Stomach (tissue), 9 donors: ENCODE data around the gene NLGN1. TPM values are rescaled to one million over a fixed set of nuclear protein-coding genes. Genes with fewer than 3 reads are reported as not detected.
A peak's percentile ranks its signal among the peaks of the same experiment; 100 is the strongest.

Experiments used
- DNase-seq, 2 donors: peaks; one replicate each; pipeline versions ENCODE4 v3.0.0 to v3.0.0-alpha.2; 2013 to 2019
- H3K27ac ChIP-seq, 5 donors: fragments of 200-600 bp in 4 of 5; sonication (generic) in 4 of 5; one replicate each; pipeline ENCODE4 v1.5.1; 2013 to 2019; ENCODE audit warnings: mild to moderate bottlenecking in 1 of 5, moderate library complexity in 1 of 5
- H3K27me3 ChIP-seq, 3 donors: fragments of 200-600 bp; sonication (generic); one replicate each; pipeline ENCODE4 v1.5.1; 2017 to 2019; ENCODE audit warnings: mixed run types in 1 of 3
- H3K36me3 ChIP-seq, 4 donors: fragments of 200-600 bp; sonication (generic); 1 replicate in 3 of 4; 2 replicates in 1 of 4; pipeline ENCODE4 v1.5.1; 2016 to 2019
- H3K4me1 ChIP-seq, 4 donors: fragments of 200-600 bp; sonication (generic); one replicate each; pipeline ENCODE4 v1.5.1; 2016 to 2019
- H3K4me3 ChIP-seq, 4 donors: fragments of 200-600 bp; sonication (generic) in 3 of 4; one replicate each; pipeline ENCODE4 v1.5.1; 2016 to 2019; ENCODE audit warnings: mild to moderate bottlenecking in 1 of 4
- H3K9me3 ChIP-seq, 4 donors: fragments of 200-600 bp; sonication (generic); one replicate each; pipeline ENCODE4 v1.5.1; 2016 to 2019
- CTCF ChIP-seq, 7 experiments: fragments of 450-650 bp in 4 of 7; fragments of 200-600 bp in 3 of 7; sonication (generic) in 3 of 7; IDR thresholded peaks; one replicate each; pipeline ENCODE4 v1.5.1; 2016 to 2019; ENCODE audit warnings: antibody characterized with exemption in 7 of 7, control low read depth in 2 of 7, mild to moderate bottlenecking in 1 of 7
- EP300 ChIP-seq: sonication (generic); formaldehyde crosslinking; IDR thresholded peaks from one replicate; pipeline ENCODE4 v1.6.1; 2017; ENCODE audit warnings: antibody characterized with exemption
- POLR2A ChIP-seq, 4 donors: fragments of 450-650 bp; IDR thresholded peaks; one replicate each; pipeline ENCODE4 v1.6.1; 2016; ENCODE audit warnings: antibody characterized with exemption in 4 of 4, control low read depth in 2 of 4, mild to moderate bottlenecking in 1 of 4, moderate library complexity in 1 of 4
- POLR2AphosphoS5 ChIP-seq, 3 donors: sonication (generic); formaldehyde crosslinking; IDR thresholded peaks; one replicate each; pipeline ENCODE4 v1.6.1; 2016; ENCODE audit warnings: antibody characterized with exemption in 3 of 3
- WGBS, 5 donors: extraction: QIAGEN DNeasy Blood & Tissue Kit in 3 of 5; methylation state at CpG; one replicate each; pipeline versions ENCODE4 v1.1.5 to v1.1.7; 2013 to 2018; 5-methylcytosine and 5-hydroxymethylcytosine counted together
- intact Hi-C: fragments of 100-400 bp; cut with DNase I; formaldehyde crosslinking; loops from one replicate; pipeline ENCODE4 v1.15.1; 2023; ENCODE audit warnings: low total_unique reads
- polyA plus RNA-seq, 3 donors: library from polyadenylated mRNA; stranded (reverse); fragments of 200-250 nt; gene quantifications; one replicate each; pipeline ENCODE4 v1.2.3, GENCODE V29; 2013
- total RNA-seq, 5 donors: library from RNA; depleted of rRNA; stranded (reverse); fragments of >200 nt; gene quantifications; one replicate each; pipeline versions ENCODE4 v1.1.0 to v1.2.3, GENCODE V29; 2014 to 2016
- donor health status: healthy with polysubstance abuse.
- donor health status: Bipolar disorder and iron deficiency.
- donor health status: healthy.

Gene NLGN1
- total and polyA plus RNA-seq, 8 donors, result 0.15 to 45.2 (median 4.8) TPM; not detected in 1

- no peaks in the 10 kb centered on the region for H3K4me1 ChIP-seq
- TF ChIP-seq POLR2AphosphoS5 (IDR thresholded peaks at IDR 0.05) (no peak), CTCF (IDR thresholded peaks at IDR 0.05) (no peak), EP300 (no peak)
- no peak for DNase-seq
- no peak overlapping the region for H3K27ac ChIP-seq
- H3K9me3 ChIP-seq, result no peaks in the 10 kb centered on the region
- intact Hi-C loops, result no loop called here
- H3K36me3 ChIP-seq, result no peaks in the 10 kb centered on the region
- WGBS, 5 donors, result 68 to 76% (median 73%) methylated on average over 4 of the region's 4 CpGs
- H3K27me3 ChIP-seq, result no peaks in the 10 kb centered on the region
- H3K4me3 ChIP-seq, result no peak overlapping the region
Measured at GRCh38 chr3:173709026-173709425, 311.5 kb downstream of the NLGN1 start.

GRCh38 chr3:173711619-173712018 lies 314.1 kb downstream of the NLGN1 start:
- no peak overlapping the region for H3K27ac ChIP-seq
- 25 to 53% (median 34%) methylated on average over 5 of the region's 5 CpGs for WGBS, 5 donors
- intact Hi-C loops, result no loop called here
- no peaks in the 10 kb centered on the region for H3K27me3 ChIP-seq
- peak in 1 of 2 donors; percentile 35 for DNase-seq
- no peaks in the 10 kb centered on the region for H3K4me1 ChIP-seq
- H3K9me3 ChIP-seq, result no peaks in the 10 kb centered on the region
- no peaks in the 10 kb centered on the region for H3K36me3 ChIP-seq
- no peak for TF ChIP-seq CTCF (IDR thresholded peaks at IDR 0.05)
- TF ChIP-seq POLR2AphosphoS5 (IDR thresholded peaks at IDR 0.05), result peak in 2 of 3 donors; percentile 38 to 57
- no peak for TF ChIP-seq POLR2A (IDR thresholded peaks at IDR 0.05)
- no peak for TF ChIP-seq EP300
- no peak overlapping the region for H3K4me3 ChIP-seq

- Histone ChIP-seq H3K4me1 (no peaks in the 10 kb centered on the region), H3K27me3 (no peaks in the 10 kb centered on the region), H3K27ac (no peak overlapping the region), H3K9me3 (no peaks in the 10 kb centered on the region), H3K36me3 (no peaks in the 10 kb centered on the region), H3K4me3 (no peak overlapping the region)
- 78 to 89% (median 87%) methylated on average over 3 of the region's 3 CpGs for WGBS, 5 donors
- no peak for DNase-seq
- TF ChIP-seq POLR2A (IDR thresholded peaks at IDR 0.05), result no peak
- TF ChIP-seq EP300, result no peak
- no peak for TF ChIP-seq CTCF (IDR thresholded peaks at IDR 0.05)
- TF ChIP-seq POLR2AphosphoS5 (IDR thresholded peaks at IDR 0.05), result no peak
- intact Hi-C loops, result no loop called here
Measured at GRCh38 chr3:173719585-173719984, 322.0 kb downstream of the NLGN1 start.

- Histone ChIP-seq H3K4me1 (no peaks in the 10 kb centered on the region), H3K27me3 (no peaks in the 10 kb centered on the region), H3K27ac (no peak overlapping the region), H3K36me3 (no peaks in the 10 kb centered on the region), H3K9me3 (no peaks in the 10 kb centered on the region), H3K4me3 (no peak overlapping the region)
- 88 to 93% (median 92%) methylated on average over 3 of the region's 3 CpGs for WGBS, 5 donors
- TF ChIP-seq EP300, result no peak
- no peak for TF ChIP-seq POLR2AphosphoS5 (IDR thresholded peaks at IDR 0.05)
- TF ChIP-seq POLR2A (IDR thresholded peaks at IDR 0.05), result no peak
- TF ChIP-seq CTCF (IDR thresholded peaks at IDR 0.05), result no peak
- intact Hi-C loops, result no loop called here
- no peak for DNase-seq
Measured at GRCh38 chr3:173725507-173725906, 328.0 kb downstream of the NLGN1 start.
